HG03521 (cell line): ENCODE measurements around the gene SEMA3G.

ENCODE experiments used
- ATAC-seq: cut with Tn5 transposase; IDR thresholded peaks from one replicate; pipeline ENCODE4 v1.9.1; 2021; ENCODE audit warnings: mild to moderate bottlenecking, moderate library complexity; ENCODE audit not compliant: unreplicated experiment

Gene SEMA3G

GRCh38 chr3:52422669-52423068, 22.2 kb downstream of the SEMA3G start:
- ATAC-seq, result no peak

GRCh38 chr3:52420388-52420787, 24.5 kb downstream of the SEMA3G start:
- no peak for ATAC-seq

DNA sequence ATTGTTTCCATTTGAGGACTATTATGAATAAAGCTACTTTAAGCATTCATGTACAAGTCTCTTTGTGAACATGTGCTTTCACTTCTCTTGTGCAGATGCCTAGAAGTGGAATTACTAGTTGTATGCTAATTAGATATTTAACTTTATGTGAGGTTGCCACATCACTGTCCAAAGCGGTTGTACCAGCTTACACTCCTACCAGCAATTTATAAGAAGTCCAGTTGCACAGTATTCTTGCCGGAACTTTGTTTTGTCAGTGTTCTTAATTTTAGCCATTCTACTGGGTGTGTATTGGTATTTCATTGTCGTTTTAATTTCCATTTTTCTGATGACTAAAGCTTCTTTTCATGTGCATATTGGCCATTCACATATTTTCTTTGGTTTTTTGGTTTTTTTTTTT, 29.1 kb downstream of the SEMA3G start:
- ATAC-seq, result no peak

DNA sequence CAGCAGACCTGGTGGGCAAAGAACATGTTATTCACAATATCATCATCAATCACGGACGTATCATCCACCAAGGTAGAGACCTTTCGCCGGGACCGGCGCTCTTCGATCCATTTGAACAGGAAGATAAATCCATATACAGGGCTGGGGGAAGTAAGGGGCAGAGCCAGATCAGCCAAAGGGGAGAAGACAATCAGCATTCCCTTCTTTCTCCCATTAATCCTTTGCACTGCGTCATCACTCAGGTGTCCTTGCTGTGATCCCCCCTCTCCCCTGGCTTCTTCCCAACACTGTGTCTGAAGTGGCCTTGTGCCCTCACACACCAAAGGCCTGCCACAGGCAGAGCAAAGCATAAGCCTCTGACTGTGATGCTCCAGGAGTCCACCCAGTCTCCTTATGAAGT, 36.4 kb downstream of the SEMA3G start:
- no peak for ATAC-seq

GRCh38 chr3:52407779-52408178, 37.1 kb downstream of the SEMA3G start:
- ATAC-seq, result no peak

GRCh38 chr3:52406791-52407510, 38.0 kb downstream of the SEMA3G start:
- ATAC-seq, result no peak

DNA sequence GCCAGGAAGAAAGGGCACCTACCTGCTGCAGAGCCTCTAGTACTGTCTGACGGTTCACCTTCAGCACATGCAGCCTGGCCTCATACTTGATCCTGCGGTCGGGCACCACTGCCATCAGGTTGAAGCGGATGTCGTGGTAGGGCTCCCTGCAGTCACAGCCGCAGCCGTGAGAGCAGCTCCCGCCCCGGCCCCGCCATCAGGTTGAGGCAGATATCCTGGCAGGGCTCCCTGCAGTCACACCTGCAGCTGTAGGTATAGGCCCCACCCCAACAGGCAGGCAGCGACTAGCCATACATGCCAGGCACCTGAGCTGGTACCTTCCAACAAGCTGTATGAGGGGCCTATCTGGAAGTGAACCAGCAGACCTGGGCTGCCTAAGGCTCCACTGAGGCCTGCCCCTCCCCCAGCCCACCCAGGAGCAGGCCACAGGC, 38.7 kb downstream of the SEMA3G start:
- no peak for ATAC-seq

- ATAC-seq, result no peak
Observed at GRCh38 chr3:52405601-52406110, 39.2 kb downstream of the SEMA3G start.

- no peak for ATAC-seq
Observed at GRCh38 chr3:52405066-52405465, 39.8 kb downstream of the SEMA3G start.

DNA sequence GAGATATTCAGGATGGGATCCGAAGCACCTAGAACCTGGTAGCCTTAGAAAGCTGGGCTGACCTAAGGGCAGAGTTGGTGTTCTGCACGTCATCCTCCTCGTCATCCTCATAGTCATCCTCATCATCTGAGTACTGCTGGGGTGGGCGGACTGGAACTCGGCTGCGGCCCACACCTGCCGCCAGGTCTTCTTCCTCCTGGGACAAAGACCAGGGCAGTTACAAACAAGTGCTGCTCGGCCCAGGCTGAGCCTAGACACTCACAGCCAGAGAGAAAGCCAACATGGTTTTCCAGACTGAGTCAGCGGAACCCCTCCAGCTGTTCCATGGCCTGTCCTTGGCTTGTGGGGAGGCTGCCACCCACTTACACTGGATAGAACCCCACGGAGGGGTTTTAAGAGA, 40.5 kb downstream of the SEMA3G start:
- ATAC-seq, result no peak

DNA sequence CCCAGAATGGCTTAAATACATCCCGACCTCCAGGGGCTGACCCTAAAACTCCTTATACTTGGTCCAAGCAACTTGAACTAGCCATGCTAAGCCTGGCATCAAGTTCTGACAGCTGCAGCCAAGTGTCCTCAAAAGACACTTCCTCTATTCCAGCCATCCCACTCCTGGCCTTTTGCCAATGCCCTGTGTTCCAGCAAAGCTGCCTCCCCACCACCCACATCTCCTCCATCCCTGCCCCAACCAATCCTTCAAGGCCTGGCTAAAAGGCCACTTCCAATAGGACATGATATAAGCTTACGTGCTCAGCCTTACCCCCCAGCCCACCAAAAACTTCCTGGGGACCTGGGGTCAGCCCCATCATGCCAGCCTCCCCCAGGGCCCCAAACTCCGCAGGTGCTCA, 40.9 kb downstream of the SEMA3G start:
- ATAC-seq, result no peak

DNA sequence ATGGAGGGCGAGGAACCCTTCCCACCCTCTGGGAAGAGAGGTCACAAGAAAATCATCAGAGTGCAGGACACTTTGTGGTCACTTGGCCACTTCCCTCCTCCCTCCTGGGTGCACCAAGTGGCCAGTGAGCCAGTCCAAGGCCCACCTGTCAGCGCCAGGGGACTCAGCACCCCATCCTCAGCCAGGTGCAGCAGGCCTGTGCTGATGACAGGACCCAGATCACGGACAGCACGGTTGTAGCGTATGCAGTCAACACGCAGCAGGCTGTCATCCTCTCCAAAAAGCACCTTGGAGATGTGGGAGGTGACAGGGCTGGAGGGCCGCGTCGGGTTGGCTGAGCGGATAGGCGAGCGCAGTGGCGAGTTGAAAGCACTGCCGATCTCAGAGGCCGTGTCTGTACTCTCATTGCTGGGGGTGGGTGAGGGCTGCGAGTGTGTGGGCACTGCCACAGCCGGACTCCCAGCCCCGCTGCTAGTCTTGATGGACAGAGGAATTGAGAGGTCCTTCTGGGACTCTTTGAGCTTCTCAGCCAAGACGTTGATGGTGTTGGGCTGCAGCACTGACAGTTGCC, 41.5 kb downstream of the SEMA3G start:
- ATAC-seq, result no peak

GRCh38 chr3:52402706-52403270, 42.1 kb downstream of the SEMA3G start:
- no peak for ATAC-seq

DNA sequence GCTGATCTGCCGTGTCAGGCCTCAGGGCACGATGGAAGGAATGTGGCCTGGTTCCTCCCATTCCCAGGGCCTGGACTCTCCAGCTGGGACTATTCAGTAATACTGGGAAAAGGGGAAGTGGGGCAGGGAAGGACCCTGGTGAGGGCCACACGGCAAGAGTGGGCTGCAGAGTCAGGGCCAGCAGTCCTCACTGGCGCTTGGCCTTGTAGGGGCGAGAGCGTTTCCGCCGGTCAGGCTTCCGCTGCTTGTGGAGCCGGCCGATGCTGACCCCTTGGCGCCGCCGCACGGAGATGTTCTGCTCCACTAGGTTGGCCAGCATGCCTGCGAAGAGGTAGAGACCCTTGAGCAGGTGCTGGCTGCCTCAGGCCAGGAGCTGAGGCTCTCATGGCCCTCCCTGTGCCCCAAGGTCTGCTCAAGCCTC, 42.8 kb downstream of the SEMA3G start:
- no peak for ATAC-seq

- no peak for ATAC-seq
Observed at GRCh38 chr3:52401551-52401950, 43.4 kb downstream of the SEMA3G start.

DNA sequence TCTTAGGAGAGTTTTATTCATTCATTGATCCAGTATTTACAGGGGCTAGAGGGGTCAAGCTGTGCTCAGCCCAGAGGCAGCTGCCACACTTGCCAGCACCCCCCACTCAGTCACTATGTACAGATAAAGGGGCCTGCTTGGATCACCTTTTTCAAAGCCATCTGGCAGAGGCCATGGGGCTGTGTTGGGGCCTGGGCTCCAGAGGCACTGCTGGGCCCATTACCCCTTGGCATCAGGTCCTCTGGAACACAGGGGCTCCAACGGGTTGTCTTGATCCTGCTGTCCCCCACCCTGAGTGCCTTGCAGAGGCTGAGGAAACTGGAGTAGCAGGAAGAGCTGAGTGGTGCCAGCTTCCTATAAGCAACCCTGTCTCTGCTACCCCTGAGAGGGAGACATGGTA, 43.9 kb downstream of the SEMA3G start:
- no peak for ATAC-seq

DNA sequence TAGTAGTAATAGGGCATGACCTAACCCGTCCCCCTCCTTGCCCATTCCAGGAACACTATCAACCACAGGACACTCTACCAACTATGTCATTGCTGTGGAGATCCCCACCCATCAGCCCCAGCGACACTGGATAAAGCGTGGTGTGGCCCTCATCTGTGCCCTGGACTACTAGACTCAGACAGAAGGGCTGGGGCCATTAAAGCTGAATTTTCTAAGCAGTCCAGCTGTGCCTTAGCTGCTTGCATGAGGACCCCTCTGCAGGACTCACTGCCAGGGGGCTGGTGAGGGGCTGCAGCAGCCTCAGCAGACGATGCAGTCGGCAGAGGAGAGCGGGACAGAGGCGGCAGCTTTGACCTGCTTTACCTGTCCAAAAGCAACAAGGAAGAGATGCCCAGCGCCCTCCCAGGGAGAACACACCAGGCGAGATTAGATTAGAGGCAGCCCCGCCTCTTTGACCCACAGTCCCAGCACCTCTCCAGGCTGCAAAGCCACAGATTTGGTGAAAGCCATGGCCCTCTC, 44.6 kb downstream of the SEMA3G start:
- ATAC-seq, result no peak

- ATAC-seq, result no peak
Observed at GRCh38 chr3:52399593-52399992, 45.3 kb downstream of the SEMA3G start.

DNA sequence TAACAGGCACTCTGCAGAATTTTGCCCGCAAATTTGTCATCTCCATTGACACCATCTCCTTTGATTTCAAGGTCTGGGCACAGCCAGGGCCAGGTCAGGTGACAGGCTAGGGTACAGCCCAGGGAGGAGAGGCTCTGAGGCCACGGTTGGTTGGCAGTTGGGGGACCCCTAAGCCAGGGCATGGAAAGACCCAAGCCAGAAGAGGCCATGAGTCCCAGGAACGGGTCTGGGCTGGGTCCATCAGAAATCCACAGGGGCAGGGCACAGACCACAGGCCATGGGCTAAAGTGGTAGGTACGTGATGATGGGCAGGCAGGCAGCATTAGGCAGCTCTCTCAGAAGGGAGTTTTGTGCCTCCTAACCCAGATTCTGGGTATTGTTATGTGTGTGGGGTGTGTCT, 45.8 kb downstream of the SEMA3G start:
- ATAC-seq, result no peak

DNA sequence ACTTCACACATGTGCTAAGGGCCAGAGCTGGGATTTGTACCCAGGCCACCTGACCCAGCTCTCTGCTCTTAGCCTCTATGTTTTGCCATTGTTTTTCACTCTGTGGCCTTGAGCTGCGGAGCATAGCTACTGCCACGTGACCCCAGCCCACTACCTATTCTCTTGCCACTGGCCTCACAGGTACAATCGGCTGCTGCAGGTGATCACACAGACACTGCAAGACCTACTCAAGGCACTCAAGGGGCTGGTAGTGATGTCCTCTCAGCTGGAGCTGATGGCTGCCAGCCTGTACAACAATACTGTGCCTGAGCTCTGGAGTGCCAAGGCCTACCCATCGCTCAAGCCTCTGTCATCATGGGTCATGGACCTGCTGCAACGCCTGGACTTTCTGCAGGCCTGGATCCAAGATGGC, 46.2 kb downstream of the SEMA3G start:
- ATAC-seq, result no peak

DNA sequence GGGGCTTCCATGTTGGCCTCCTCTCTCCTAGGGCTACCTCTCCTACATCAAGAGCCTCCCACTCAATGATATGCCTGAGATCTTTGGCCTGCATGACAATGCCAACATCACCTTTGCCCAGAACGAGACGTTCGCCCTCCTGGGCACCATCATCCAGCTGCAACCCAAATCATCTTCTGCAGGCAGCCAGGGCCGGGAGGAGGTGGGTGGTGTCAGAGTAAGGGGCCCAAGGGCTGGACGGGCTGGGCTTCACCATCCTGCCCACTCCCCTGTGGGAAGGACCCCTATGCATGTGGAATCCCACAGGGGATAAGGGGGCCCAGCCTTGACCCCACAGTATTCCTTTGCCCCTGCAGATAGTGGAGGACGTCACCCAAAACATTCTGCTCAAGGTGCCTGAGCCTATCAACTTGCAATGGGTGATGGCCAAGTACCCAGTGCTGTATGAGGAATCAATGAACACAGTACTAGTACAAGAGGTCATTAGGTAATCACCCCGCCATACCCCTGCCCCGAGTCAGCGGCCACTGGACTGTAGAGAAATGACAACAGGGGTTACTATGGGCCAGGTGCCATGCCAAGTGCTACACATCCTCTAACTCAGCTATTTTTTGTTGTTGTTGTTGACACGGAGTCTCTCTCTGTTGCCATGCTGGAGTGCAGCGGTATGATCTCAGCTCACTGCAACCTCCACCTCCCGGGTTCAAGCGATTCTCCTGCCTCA, 47.1 kb downstream of the SEMA3G start:
- no peak for ATAC-seq
